HG03066 (cell line): ENCODE data around the gene TMEM198.

Experiments
- ATAC-seq: cut with Tn5 transposase; IDR thresholded peaks from one replicate; pipeline ENCODE4 v1.9.1; 2021; ENCODE audit warnings: low read depth; ENCODE audit not compliant: unreplicated experiment

The TMEM198 gene

DNA sequence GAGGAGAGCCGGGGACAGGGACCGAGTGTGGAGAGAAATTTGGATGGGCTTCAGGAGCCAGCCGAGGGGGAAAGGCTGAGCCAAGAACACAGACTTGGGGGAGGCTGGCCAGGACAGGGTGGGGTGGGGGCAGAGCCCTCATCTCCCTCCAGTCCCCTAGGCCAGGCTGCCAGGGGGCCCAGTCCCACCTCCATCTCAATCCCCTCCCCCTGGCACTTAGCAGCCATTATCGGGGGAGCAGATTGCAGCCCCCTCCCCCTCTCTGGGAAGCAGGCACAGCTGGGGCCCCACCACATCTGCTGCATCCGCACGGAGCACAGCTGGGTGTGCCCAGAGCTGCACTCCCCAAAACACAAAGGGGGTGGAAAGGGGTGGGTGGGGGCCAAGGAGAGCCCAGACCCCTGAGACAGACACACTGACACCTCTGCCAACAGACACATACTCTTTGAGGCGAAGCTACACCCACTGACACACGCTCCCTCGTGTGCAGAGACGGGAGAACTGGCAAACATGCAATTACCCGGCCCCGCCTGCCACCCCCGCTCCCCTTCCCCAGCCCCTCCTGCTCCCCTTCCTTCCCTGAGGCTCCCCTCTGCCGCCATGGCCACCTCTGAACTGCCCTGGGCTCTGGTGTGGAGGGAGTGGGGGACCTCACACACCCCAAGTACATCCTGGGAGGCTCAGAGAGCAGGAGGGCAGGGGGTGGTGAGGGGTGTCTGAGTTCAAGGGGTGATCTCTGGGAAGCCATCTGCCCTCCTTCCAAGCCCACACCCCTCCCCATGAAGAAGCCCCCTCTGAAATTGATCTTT lies 34.7 kb upstream of the TMEM198 start:
- ATAC-seq, result peak; percentile 7

DNA sequence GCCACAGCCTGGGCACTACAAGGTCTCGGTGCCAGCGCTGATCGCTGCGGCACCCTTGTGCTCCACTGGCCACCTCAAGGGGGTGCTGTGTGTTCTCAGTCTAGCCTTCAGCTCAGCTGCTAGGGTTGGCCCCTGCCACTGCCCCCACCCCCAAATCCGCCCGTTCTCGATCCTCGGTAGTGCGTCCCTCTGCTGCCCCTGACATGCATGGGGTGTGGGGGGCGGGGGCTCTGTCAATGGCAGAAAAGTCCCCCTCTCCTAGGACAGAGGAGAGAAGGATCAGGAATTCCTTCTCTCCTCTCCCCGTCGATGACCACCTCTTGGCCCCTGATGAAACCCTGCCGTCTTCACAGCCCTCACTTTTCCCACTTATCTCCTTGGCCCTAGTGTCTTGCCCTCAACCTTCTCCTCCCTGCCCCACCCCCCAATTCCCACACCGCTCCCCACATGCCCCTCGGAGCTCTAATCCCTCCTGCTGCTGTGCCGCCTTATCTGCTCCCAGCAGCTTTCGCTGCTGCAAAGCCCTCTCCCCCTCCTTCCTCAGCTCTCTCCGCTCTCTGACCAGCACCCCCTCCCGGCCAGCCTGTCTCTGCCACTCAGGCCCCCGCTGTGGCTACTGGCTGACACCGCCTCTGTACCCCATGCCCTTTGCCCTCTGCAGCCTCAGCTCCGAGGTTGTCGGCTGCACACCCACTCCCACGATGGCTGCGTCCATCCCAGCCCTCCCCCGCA lies 33.9 kb upstream of the TMEM198 start:
- ATAC-seq, result peak; percentile 65

- ATAC-seq, result no peak
Observed at GRCh38 chr2:219510512-219511135, 33.2 kb upstream of the TMEM198 start.

DNA sequence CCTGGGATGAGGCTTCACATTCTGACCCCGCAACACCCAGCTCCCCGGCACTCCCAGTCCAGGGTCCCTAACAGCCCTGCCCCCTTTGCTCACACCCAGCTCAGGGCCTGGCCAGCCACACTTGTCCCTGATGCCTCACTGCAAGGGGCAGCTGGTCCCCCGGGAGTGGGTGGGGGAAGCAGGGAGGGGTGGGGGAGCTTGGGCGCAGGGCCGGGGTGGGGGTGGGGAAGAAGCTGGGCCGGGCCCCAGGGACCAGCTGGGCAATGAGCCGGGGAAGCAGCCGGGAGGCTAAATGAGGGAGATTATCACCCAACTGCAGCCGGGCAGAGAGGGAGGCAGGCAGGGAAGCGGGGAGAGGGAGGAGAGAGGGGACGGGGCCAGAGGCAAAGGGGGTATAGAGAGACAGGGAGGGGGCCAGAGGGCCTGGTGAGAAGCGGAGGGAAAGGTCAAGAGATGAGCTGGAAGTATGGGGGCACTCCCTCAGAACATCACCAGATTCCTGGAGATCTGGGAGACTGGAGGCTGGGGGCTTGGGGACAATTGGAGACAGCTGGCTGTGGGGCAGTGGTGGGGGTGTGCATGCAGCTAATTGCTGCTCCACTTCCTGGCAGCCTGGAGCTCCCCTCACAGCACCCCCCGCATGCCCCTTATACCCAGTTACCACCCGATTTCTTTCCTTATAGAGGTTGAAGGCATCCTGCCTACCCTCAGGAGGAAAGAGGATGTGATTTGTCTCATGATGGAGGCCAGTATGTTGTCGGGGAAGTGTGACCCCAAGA lies 32.1 kb upstream of the TMEM198 start:
- no peak for ATAC-seq

- no peak for ATAC-seq
Observed at GRCh38 chr2:219512524-219513216, 31.2 kb upstream of the TMEM198 start.

GRCh38 chr2:219513787-219514186 lies 30.0 kb upstream of the TMEM198 start:
- no peak for ATAC-seq

- no peak for ATAC-seq
Observed at GRCh38 chr2:219514196-219514761, 29.5 kb upstream of the TMEM198 start, which contains the start of gene ASIC4. ASIC4 (plus strand) TSS chr2:219514482; CDS start chr2:219514725, 243 bp downstream.

- ATAC-seq, result no peak
Observed at GRCh38 chr2:219514836-219515235, 29.0 kb upstream of the TMEM198 start.

- ATAC-seq, result no peak
Observed at GRCh38 chr2:219515874-219516629, 27.8 kb upstream of the TMEM198 start.

DNA sequence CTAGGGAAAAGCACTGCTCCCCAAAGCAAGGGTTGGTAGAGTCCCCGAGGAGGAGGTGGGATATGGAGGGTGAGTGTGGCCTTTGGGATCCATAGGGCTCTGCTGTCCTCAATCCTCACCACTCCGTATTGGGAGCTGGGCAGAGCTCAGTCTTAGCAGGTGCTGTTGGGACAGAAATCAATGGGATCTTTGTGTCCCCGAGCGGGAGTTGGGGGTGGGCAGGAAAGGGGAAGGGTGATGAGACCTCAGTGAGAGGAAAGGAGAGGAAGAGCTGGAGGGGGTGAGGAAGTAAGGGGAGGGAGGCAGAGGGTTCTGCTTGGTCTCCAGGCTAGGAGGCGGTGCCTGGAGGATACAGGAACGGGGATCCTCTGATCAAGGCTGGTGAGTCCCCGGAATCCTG lies 26.9 kb upstream of the TMEM198 start:
- no peak for ATAC-seq

DNA sequence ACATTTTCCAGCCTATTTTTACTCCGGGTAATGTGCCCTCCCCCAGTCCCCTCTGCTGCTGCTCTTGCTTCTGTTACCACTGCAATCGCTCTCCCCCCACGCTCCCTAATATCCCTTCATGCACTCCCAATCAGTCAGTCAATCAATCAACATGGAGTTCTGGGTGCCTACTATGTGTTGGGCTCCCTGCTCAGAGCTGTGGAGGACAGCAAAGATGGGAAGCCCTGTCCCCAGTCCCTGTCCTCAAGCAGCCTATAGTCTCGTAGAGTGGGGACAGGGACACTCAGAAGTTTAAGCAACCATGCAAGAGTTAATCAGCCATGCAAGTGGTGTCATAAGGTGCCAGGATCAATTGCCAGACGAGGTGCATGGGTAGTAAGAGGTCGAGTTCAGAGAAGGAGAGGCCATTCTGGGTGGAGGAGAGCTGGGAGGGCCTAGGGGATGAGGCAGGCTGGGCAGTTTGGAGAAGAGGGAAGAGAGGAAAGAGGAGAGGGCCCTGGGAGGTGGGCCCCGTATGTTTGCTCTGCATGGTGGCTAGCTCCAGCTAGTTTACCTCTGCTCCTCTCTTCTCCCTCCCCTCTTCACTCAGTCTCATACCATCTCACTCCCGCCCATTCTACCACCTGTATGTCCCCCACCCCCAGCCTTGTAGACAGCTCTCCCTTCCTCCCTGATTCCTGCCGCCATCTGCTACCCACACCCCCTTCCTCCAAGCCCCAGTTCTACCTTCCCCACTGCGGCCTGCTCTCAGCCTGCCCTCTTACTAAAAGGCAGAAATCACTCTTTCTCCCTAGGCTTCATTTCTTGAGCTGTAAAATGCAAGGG lies 25.7 kb upstream of the TMEM198 start:
- ATAC-seq, result no peak

GRCh38 chr2:219519526-219519916 lies 24.3 kb upstream of the TMEM198 start:
- ATAC-seq, result no peak

DNA sequence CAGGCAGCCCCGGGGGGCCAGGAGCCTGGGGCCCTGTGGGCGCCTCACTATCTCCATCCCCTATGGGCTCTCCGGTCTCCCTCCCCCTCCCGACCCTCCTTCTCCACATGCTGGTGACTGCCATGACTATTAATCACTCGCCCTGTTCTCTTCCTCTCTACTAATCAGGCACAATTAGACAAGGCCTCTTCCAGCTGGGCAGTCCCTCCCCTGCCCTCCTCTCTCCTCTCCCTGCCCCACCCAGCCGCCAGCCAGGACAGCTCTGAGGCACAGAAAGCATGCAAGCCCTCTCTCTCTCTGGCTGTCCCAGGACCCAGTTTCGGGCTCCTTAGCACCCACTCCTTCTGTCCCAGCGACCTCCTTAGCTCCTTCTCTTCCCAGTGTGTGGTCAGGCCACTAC lies 23.7 kb upstream of the TMEM198 start:
- ATAC-seq, result no peak

DNA sequence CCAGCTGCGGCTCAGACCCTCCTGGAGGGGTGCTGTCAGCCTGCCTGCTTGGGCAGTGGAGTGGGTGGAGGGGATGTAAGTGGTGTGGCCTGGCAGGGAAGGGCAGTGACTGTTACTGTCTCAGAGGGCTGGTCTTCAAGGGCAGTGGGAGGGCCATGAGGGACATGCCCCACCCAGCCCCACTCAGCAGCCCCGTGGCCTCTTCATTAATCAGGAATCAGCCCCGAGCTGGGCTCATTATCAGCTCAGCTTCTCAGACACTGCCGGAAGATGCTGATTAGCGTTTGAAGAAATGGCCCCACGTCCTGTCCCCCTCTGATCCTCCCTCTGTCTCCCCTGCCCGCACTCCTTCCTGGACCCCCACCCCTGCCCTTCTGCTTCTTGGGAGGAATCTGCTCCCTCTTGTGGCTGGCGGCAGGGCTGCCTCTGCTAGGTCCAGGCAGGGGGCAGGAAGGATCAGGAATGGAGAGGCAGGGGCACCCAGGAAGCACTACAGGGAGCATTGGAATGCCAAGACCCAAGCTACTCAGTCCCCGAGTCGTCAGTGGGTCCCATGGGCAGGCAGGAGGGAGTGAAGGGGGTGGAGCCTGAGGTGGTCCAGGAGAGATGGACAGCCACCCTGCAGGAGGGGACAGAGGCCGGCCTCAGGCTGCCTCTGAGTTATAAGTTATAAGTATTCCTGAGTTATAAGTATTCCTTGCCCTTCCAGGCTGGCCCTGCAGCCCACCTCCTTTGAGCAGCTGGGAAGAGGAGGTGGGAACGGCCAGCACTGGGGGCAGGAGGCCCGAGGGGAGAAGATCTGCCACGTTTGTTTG lies 22.6 kb upstream of the TMEM198 start:
- ATAC-seq, result no peak

GRCh38 chr2:219522111-219523030 lies 21.5 kb upstream of the TMEM198 start:
- no peak for ATAC-seq

- no peak for ATAC-seq
Observed at GRCh38 chr2:219523031-219523671, 20.7 kb upstream of the TMEM198 start.
